GM19463 (cell line): ENCODE measurements around the gene CFAP46.

ENCODE experiments used
- ATAC-seq: cut with Tn5 transposase; IDR thresholded peaks from one replicate; pipeline ENCODE4 v1.9.1; 2021; ENCODE audit warnings: mild to moderate bottlenecking, moderate library complexity; ENCODE audit not compliant: unreplicated experiment

CFAP46 gene

DNA sequence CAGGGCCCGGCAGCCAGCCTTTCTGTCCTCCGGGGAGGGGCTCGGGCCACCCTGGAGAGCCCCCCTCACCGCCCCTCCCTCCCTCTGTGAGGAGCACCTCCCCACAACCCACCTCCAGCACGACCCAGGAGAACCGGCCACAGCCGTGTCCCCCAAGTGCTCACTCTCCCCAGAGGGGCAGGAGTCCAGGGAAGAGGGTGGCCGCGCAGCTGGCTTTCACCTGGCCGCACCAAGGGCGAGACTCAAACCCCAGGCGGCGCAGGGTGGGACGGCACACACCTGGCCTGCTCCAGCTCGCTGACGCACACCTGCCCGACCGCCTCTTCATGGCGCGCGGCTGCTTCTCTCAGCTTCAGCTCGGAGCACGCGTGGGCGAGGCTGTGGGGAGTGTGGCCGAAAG, 73.4 kb downstream of the CFAP46 start:
- no peak for ATAC-seq

DNA sequence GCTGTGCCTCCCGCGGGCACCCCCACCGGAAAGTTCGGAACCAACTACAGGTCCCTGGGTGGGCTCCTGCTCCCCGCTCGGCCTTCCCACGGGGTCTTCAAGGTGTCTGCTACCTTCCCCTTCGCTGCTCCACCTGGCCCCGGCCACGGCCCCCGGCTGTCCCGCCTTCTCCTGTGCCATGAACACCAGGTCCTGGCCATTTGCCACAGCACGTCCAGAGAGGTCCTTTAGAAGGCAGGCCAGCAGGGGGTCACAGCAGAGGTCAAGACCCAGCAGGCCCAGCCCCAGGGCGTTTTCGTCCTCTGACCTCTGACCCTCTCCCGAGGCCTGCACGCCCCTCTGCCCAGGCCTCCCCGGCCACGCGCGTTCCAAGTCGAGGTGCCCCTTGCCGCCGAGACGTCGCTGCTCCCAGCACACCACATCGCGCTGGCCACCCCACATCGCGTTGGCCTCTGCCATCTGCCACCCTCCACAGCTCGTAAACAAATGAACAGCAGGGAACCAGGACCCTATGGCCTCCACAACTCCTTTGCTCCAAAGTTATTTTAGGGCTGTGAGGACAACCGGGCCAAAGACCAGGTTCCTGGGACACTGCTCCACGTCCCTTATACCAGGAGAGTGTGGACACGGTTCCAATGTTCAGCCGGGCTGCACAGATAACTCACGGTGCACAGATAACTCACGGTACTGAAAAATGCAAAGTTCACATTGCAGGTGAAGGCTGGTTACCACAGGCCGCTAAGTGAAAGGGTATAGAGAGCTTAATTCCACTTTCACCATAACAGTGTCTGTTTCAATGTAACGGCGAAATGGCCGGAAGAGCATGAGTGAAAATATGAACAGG, 74.3 kb downstream of the CFAP46 start:
- ATAC-seq = no peak

DNA sequence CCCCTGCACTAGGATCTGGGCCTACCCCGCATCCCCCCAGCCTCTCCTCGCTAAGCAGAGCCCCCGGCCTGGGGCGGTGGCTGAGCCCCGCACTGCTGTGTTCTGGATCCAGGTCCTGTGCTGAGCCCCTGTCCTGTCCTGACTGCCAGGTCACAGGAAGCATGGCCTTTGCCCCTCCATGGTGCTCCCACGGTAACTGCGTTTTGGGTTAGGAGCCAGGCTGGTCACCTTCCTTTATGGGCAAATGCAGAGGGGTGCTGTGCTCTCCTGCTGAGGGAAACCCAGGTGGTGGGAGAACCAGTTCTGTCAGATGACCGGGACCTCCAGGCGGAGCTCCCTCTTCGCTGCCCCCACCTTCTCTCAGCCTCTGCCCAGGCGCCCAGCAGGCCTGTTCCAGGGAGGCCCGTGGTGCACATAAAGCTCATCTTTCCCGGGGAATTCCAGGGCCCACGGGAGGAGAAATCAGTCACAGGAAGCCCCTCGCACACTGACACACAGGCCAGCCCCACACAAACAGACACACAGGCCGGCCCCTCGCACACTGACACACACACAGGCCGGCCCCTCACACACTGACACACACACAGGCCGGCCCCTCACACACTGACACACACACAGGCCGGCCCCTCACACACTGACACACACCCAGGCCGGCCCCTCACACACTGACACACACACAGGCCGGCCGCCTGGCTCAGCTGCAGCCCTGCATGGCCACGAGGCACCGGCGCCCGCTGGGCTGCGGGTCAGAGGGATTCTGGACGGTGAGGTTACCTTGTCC, 75.6 kb downstream of the CFAP46 start:
- no peak for ATAC-seq

DNA sequence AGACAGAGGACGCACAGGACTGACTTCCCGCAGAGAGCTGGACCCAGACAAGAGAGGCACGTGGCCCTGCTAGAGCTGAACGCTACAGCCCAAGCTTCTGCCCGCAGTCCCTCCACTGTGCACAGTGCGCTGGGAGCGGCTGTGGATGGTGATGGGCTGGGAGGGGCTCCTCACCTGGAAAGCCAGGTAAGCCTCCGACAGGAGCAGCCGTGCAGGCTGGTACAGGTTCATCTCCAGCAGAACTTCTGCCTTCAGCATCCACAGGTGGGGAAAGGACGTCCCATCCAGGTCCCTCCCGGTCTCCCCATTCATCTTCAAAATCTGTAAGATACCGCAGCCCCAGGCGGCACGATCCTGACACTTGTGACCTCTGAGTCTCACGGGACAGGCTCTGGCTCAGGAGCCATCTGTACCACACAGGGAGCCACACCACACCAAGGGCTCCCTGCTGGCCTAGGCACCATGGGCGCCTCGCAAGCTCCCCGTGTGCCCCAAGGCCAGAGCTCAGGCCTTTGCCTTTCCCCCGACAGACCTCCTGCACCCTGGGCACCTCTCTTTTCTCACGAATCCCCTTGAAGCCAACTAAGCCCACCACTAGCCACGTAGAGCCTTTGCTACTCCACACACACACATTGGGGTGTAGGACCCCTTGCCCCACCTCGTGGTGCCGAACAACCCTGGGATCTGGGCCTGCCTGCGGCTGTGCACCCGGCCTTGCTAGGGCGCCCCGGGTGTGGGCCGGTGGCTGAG, 76.3 kb downstream of the CFAP46 start:
- no peak for ATAC-seq

DNA sequence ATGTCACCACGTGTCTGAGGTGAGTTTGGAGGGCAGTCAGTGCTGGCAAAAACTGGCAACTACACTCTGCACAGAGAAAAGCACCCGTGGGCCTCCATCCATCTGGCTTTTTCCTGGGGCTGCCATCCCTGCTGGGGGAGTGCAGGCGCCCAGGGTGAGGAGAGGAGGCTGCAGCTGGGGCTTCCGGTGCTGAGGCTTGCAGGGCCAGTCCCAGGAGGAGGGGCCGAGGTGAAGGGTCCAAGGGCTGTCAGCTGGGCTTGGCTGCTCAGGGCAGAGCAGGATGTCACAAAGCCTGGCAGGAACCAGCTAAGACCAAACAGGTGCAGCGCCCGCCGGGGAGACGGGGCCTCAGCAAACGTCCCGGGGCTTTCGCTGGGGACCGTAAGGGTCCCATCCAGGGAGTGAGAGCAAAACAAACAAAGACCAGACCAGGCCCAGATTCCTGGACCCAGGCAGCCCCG, 77.2 kb downstream of the CFAP46 start:
- no peak for ATAC-seq

DNA sequence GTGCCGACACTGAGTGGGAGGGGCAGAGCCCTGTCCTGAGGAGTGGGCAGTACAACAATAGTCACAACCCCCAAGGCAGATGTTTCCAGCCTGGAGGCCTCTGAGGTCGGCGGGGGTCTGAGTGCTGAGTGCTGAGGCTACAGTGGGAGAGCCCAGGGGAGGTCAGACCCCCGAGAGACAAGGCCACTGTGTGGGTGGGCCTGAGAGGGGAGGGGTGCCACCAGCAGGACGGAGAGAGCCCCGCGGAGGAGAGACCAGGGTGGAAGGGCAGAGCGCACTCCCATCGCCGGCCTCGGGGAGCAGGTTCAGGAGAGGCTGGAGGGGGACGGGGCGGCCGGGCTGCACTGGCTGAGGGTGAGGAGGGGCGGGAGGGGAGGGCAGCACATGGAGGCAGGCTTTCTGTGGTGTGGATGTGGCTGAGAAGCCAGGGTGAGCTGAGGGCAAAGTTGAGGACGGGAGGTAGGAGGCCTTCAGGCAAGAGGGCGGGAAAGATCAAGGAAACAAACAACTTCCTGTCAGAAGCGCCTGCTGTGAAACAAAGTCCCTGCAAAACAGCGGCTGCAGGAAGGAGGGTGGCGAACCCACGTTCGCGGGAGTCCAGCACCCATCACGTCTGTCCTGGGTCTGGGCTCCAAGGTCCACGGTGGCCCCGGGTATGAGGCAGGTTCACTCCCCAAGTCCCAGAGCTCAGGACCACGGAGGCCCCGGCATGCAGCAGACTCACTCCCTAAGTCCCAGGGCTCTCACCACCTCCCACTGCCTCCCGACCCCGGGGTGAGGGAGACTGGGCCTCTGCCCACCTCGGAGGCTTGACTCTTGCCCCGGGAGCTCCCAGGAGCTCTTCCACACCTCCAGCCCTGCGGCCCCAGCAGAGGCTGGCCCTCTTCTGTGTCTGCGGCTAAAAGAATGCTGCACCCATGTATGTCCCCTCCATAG, 79.6 kb downstream of the CFAP46 start:
- no peak for ATAC-seq

DNA sequence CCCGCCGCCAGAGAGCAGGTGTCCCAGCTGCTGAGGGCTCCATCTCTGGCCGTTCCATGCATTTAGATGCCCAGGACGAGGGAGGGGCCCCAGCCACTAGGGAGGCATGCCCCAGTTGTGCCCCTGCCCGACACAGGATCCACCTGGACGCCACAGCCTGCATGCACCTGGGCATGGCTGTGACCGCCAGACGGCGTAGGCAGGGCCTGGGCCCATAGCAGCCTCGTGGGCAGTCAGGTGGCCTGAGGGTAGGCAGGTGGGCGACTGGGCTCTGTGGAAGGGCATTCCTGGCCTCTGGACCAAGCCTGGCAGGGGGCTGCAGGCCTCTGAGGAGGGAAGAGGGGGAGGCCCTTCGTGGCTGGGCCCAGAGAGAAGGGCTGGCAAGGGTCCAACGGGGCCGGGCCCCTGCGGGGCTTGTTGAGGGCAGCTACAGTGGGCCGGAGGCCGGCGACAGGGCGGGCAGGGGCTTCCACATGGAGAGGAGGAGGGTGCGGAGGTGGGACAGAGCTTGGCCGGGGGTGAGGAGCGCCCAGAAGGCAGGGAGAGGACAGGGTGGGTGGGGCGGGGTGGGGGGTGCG, 80.4 kb downstream of the CFAP46 start:
- no peak for ATAC-seq

DNA sequence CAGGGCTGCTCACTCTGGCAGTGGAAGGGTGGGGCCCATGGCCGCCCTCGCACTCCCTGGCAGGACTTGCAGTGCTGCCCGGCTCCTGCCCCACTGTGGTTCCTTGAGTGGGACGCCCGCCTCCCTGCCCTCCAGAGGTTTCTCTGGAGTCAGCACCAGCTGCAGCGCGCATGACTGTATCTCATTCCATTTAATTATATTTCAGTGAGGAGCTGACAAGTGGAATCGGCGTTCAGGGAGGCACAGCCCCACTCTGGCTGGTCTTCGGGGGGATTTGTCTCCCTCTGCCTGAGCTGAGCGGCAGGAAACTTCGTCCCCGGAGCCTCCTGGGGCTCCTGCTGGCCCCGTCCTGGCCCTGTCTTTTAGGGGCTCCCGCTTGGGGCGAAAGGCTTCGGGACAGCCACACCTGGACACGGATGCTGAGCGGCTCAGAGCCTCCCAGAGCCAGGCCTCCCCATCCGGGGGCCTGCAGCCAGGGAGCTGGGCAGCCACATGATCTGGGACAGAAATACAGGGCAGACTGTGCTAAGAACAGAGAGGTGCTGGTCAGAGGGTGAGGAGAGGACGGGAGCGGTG, 81.2 kb downstream of the CFAP46 start:
- ATAC-seq = no peak

DNA sequence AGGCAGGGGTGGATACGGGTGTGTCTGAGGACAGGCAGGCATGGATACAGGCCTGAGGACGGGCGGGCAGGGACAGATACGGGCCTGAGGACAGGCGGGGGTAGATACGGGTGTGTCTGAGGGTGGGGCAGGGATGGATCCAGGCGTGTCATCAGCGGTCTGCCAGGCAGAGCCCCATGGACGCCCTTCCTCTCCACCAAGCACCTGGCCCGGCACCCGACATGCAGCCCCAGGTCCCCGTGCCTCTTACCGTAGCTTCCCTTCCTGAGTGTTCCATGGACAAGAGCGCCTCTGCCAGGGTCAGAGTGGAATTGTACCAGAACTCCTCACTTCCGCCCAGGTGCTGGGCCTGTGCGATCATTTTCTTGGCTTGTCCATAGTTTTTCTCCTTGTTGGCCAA, 81.8 kb downstream of the CFAP46 start:
- ATAC-seq = no peak

DNA sequence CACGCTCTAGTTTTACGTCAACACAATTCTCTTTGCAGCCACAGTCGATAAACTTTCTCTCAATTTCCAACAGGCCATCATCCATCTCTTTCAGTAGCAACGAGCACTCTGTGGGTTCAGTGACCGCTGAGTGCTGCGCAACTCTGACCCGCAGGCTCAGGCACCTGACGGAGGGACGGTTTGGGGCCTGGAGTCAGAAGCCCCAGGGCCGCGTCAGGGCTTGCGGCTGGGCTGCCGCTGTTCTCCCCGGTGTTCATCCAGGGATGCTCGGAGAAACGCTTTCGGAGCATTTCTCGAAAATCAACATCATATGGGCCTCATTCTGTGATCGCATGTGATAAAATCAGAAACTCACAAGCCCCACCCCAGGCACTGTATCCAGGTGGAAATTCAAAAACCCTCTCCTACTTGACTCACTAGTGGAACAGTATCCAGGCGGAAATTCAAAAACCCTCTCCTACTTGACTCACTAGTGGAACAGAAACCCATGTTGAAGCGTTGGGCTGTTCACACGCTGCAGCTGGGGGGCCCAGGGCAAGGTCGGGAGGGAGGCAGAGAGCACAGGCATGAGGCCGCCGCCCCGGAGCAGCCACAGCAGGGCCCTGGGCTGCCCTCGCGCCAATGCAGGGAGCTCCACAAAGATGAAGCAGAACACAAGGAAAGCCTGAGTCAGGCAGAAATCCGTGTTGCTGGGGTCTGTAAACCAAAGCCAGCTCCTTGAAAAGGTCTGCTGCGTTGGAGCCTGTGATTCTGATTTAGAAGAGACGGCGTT, 83.1 kb downstream of the CFAP46 start:
- no peak for ATAC-seq

DNA sequence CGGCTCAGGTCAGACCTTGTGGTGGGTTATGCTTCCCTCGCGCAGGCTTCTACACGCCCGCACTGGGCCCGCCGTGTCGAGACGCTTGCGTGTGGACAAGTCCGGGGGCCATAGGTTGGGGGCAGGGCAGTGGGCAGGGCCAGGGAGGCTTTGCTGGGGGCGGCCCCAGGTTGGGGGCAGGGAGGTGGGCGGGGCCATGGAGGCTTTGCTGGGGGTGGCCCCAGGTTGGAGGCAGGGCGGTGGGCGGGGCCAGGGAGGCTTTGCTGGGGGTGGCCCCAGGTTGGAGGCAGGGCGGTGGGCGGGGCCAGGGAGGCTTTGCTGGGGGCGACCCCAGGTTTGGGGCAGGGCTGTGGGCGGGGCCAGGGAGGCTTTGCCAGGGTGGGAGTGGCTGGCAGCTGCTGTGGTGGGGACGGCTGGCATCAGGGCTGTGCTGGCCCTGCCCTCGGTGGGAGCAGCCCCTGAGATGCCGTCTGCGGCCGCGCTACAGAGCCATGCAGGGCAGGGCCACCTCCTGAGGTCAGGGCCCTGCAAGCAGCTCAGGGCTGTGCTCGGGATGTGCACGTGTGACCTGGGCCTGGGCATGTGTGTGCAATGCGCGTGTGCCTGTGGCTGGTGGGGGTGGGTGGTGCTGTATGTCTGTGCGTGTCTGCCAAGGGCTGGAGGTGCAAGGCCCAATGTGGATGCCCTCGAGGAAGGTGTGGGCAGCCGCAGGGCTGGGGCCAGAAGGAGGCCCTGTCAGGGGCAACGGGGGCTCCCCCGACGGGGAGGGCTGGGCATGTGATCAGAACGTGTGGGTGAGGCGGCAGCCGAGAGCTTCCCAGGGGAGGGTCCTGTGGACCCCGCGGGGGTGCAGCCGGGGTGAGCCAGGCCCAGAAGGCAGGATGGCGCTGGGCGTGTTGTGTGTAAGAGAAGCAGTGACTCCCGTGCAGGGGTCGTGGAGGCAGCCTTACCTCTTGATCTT, 84.0 kb downstream of the CFAP46 start:
- no peak for ATAC-seq

DNA sequence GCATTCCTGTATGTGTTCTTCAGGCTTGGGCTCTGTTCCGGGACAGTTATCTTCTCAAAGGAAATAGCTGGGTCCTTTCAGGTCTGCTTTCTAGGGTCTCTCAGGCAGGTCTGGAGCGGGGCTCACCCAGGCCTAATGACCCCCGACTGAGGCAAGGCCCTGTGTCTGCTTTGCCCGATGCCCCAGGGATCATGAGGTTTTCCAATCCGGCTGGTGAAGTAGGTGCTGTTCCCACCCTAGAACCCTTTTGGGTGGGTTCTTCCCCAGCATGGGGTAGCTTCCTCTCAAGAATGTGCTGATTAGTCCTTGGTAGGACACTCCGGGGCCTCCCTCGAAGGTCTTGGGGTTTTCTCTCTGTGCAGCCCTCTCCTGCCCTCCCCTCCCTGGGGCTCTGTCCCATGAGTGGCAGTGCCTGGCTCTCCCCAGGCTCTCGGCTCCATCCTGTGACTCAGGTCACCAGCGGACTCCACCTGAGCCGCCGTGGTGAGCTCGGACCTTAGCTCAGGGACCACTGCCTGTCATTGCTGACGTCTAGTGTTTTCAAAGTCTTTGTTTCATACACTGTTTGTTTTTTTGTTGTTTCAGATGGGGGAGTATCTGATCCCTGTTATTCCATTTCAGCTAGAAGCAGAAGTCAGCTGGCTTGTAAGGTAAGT, 85.4 kb downstream of the CFAP46 start:
- ATAC-seq = no peak

DNA sequence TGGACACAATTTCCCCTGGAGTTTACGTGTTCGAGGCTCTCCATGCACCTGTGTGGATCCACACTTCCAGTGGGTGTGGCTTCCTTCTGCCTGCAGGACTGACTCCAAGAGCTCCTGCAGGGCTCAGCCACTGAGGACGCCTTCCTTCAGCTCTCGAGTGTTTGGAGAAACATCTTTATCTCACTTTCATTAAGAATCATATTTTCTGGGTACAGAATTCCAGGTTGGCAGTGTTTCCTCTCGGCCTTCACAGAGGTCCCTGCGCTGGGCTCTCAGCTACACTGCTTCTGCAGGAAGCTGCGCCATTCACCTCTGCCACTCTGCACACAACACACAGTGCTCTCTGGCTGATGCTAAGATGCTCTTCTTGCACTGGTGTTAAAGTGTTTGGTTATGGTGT, 86.5 kb downstream of the CFAP46 start:
- no peak for ATAC-seq

DNA sequence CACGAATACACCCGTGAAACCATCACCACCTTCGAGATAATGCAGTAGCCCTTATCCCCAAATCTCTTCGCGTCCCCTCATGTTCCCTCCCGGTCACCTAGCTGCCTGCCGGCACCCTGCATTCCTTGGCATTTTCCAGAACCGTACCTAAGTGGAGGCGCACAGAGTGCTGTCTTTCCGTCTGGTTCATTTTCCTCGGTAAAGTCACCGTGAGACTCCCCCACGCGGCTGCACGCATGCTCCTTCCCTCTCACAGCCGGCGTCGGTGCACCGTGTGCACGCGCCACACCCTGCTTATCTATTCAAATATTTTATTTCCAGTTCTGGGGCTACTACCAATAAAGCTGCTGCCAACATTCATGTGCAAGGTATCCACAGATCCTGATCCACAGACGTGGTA, 90.9 kb downstream of the CFAP46 start:
- no peak for ATAC-seq

DNA sequence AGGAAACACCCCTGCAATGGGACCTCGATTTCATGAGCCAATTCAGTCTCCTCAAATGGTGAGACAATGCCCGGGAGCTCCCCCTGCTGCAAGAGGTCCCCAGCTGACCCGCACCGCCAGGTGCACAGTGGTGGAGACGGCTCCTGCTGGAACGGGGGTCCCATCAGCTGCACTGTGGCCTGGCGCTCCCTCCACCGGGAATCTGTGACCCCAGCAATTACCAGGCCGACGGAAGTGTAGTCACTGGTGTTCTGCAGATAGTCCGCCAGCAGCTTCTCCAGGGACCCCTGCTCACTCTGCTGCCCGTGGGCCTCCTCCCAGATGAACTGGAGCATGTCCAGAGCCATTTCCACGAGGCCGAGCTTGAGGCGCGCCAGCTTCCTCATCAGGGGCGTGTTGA, 91.5 kb downstream of the CFAP46 start:
- no peak for ATAC-seq

DNA sequence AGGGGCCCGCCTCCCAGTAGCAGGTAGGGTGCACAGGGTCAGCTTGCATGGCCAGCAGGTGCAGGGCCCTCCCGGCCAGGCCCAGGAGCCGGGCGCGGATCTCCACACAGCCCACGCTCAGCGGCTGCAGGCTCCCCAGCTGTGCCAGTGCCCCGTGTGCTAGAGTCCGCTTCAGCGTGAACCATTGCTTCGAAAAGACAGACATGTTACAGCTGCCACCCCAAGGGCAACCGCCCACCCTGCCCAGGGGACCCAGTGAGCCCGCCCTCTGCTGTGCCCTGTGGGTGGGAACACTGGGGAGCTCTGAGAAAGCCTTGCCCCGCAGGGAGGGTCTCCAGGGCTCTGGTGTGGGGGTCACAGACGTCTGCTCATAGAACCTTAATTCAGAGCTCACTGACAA, 92.1 kb downstream of the CFAP46 start:
- no peak for ATAC-seq

DNA sequence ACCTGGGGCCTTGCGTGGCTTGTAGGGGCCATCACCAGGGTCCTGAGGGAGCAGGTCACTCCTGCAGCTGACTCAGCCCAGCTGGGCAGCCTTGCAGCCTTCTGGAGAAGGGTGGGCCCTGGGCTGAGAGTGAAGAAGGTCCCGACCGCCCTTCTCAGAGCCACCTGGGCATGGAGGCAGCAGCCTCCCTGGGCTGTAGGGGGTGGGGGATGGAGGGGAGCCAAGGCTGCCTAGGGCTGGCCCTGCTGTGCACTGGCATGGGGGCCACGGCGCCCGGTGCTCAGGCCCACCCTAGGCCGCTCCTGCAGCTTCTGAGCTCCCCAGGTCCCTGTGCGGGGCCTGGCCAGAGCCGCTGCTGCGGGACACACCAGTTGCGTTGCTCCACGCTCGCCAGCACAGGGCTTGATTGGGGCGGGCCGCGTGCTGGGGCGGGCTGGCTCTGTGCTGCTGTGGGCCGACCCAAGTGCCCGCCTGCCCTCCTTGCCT, 92.8 kb downstream of the CFAP46 start:
- ATAC-seq = no peak
